Type B pancreatic cell (in vitro differentiated cells): ENCODE data around the gene UPP2. TPM values are rescaled to one million over a fixed set of nuclear protein-coding genes. Genes with fewer than 3 reads are reported as not detected.

Experiments
- DNase-seq: peaks from one replicate; pipeline ENCODE4 v3.0.0; 2021; ENCODE audit warnings: mixed read lengths; ENCODE audit not compliant: unreplicated experiment; ENCODE audit errors: extremely low spot score
- H3K27ac Mint-ChIP-seq: 2 replicates; pipeline ENCODE4 v1.8.0; 2021; ENCODE audit warnings: mild to moderate bottlenecking, mixed read lengths
- H3K27me3 Mint-ChIP-seq: 2 replicates; pipeline ENCODE4 v1.8.0; 2021; ENCODE audit warnings: mixed read lengths
- H3K36me3 Mint-ChIP-seq: 2 replicates; pipeline ENCODE4 v1.8.0; 2021; ENCODE audit warnings: mixed read lengths
- H3K4me1 Mint-ChIP-seq: one replicate; pipeline ENCODE4 v1.8.0; 2021; ENCODE audit warnings: mixed read lengths; ENCODE audit not compliant: unreplicated experiment
- H3K4me3 Mint-ChIP-seq: 2 replicates; pipeline ENCODE4 v1.8.0; 2021; ENCODE audit warnings: mild to moderate bottlenecking, mixed read lengths
- H3K9me3 Mint-ChIP-seq: 2 replicates; pipeline ENCODE4 v1.8.0; 2021; ENCODE audit warnings: mixed read lengths
- total RNA-seq: library from RNA; stranded (reverse); gene quantifications from 2 replicates; pipeline ENCODE4 v1.2.1, GENCODE V29; 2021; ENCODE audit warnings: low replicate concordance
- TF ChIP-seq, protein P1 (sequence below): fragments of 200-600 bp; sonication (generic); conservative IDR thresholded peaks from 2 replicates; pipeline ENCODE4 v1.5.0; 2021; ENCODE audit warnings: antibody characterized with exemption, mild to moderate bottlenecking

UPP2 gene
- total RNA-seq, 1 donor from 2014 or later, result not detected

DNA sequence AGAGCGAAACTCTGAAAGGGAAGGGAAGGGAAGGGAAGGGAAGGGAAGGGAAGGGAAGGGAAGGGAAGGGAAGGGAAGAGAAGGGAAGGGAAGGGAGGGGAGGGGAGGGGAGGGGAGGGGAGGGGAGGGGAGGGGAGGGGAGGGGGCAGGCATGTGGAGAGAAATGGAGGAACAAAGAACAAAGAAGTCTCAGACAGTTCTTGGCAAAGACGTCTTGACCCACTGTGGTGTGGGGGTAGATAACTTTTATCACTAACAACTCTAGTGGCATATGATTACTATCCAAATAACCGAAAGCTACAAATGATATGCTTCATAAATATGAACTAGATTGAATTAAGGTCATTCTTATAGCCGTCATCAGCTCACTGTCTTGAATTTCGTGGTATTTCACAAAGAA lies 3.2 kb downstream of the UPP2 start:
- no peak for DNase-seq
- Mint-ChIP-seq H3K27ac (no peak overlapping the region), H3K9me3 (no peaks in the 10 kb centered on the region), H3K36me3 (no peaks in the 10 kb centered on the region), H3K4me1 (no peaks in the 10 kb centered on the region), H3K4me3 (no peak overlapping the region), H3K27me3 (no peaks in the 10 kb centered on the region)
- TF ChIP-seq, protein P1, sequence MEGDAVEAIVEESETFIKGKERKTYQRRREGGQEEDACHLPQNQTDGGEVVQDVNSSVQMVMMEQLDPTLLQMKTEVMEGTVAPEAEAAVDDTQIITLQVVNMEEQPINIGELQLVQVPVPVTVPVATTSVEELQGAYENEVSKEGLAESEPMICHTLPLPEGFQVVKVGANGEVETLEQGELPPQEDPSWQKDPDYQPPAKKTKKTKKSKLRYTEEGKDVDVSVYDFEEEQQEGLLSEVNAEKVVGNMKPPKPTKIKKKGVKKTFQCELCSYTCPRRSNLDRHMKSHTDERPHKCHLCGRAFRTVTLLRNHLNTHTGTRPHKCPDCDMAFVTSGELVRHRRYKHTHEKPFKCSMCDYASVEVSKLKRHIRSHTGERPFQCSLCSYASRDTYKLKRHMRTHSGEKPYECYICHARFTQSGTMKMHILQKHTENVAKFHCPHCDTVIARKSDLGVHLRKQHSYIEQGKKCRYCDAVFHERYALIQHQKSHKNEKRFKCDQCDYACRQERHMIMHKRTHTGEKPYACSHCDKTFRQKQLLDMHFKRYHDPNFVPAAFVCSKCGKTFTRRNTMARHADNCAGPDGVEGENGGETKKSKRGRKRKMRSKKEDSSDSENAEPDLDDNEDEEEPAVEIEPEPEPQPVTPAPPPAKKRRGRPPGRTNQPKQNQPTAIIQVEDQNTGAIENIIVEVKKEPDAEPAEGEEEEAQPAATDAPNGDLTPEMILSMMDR, result no peak

DNA sequence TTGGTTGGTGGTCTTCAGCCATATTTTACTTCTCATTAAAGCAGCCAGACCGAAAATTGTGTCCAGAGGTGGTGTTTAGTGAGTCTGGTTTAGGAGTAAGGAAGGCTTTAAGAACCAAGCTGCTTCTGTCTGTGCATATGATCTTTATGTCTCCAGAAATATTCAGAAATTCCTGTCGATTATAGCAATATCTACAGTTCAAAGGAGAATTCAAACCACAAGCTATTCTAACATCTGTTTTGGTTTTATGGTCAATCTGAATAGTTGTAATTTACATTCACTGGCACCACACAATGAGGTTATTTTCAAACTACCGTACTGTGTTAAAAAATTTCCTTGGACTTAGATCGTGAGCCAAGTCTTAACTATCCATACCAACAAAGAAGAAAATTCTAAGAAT lies 11.3 kb downstream of the UPP2 start:
- no peak overlapping the region for H3K4me3 Mint-ChIP-seq
- H3K9me3 Mint-ChIP-seq, result no peaks in the 10 kb centered on the region
- H3K27me3 Mint-ChIP-seq, result no peaks in the 10 kb centered on the region
- no peak overlapping the region for H3K27ac Mint-ChIP-seq
- H3K4me1 Mint-ChIP-seq, result peaks cover 21% of the 10 kb centered on the region
- TF ChIP-seq, protein P1, result no peak
- DNase-seq, result no peak
- no peaks in the 10 kb centered on the region for H3K36me3 Mint-ChIP-seq

DNA sequence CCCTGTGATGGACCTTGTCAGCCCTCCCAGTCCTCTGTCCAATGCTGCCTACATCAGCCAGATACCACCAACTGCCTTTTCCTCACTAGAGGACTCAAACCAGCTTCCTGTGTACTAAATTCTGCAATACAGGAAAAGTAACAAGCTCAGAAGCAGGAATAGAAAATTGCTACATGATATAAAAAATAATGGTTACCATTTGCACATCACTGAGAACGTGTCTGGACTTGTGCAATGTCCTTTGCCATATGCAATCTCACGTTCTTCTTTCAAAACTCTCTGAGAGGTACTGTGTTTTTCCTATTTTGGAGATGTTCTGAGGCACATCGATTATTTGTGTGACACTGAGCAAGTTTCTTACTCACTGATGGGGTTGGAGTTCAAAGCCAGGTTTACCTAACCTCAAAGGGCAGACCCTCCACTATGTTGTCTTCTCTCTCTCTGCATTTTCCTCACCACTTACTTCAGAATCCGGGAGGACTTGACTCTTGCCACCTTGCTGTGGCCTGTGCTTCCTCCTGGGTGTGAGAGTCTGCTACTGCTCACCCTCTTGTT lies 12.1 kb downstream of the UPP2 start:
- no peaks in the 10 kb centered on the region for H3K27me3 Mint-ChIP-seq
- H3K4me1 Mint-ChIP-seq, result peaks cover 21% of the 10 kb centered on the region
- H3K27ac Mint-ChIP-seq, result no peak overlapping the region
- H3K9me3 Mint-ChIP-seq, result no peaks in the 10 kb centered on the region
- TF ChIP-seq, protein P1, result no peak
- DNase-seq, result no peak
- H3K4me3 Mint-ChIP-seq, result no peak overlapping the region
- no peaks in the 10 kb centered on the region for H3K36me3 Mint-ChIP-seq

DNA sequence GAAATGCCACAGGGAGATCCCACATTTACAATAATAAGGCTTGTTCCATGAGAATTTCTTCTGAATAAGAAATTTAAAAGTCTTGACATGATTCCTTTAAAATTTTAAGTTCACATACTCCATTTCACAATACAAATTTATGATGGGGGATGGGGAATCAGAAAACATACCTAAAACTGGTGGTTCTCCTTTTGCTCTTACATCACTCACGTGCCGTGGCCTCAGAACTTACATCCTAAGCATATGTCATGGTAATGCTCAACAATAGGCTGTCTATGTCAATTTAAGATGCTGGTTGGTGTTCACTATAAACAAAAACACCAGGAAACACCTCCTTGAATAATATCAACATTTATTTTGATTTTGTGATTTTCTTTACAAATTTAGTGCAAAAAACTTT lies 12.8 kb downstream of the UPP2 start:
- H3K4me1 Mint-ChIP-seq, result peaks cover 21% of the 10 kb centered on the region
- TF ChIP-seq, protein P1, result no peak
- H3K27me3 Mint-ChIP-seq, result no peaks in the 10 kb centered on the region
- no peaks in the 10 kb centered on the region for H3K36me3 Mint-ChIP-seq
- DNase-seq, result no peak
- no peak overlapping the region for H3K4me3 Mint-ChIP-seq
- H3K27ac Mint-ChIP-seq, result no peak overlapping the region
- no peaks in the 10 kb centered on the region for H3K9me3 Mint-ChIP-seq

DNA sequence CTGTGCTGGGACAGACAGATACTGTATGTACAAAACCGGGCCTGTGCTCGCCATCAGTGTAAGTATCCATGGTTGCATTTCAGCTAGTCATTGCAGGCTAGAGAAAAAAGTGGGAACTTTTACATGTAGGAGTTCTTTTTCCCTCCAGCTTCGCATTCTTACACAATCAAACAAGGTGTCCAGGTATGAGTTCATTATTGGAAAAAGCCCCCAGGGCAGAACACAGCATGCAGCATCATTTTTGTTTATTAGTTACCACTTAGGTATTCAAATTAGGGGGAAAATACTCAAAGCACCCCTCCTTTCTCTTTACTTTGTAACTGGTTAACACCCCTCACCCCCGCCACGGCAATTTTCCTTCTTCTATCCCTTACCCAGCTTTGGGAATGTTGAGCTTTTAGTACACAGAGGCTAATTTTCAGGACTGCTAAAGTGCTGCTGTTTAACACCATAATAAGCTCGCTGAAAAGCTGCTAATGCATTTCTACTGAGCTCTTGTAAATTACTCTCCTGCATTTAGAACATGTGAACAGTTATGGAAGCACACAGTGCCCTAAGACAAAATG lies 13.6 kb downstream of the UPP2 start:
- H3K36me3 Mint-ChIP-seq, result no peaks in the 10 kb centered on the region
- TF ChIP-seq, protein P1, result no peak
- H3K4me3 Mint-ChIP-seq, result no peak overlapping the region
- H3K27ac Mint-ChIP-seq, result no peak overlapping the region
- H3K4me1 Mint-ChIP-seq, result peaks cover 23% of the 10 kb centered on the region
- no peak for DNase-seq
- no peaks in the 10 kb centered on the region for H3K27me3 Mint-ChIP-seq
- H3K9me3 Mint-ChIP-seq, result no peaks in the 10 kb centered on the region
